ENCODE results near the gene GPC3.

- TF ChIP-seq CTCF (IDR thresholded peaks at IDR 0.05), result no peak
- TF ChIP-seq POLR2A (IDR thresholded peaks at IDR 0.05), result no peak
These were observed 470.9 kb downstream of the GPC3 start for GRCh38 chrX:133514486-133514885.

All from right lobe of liver (tissue), 4 donors.